ENCODE results near the gene CPA1.

GRCh38 chr7:130409067-130409711 lies 28.9 kb downstream of the CPA1 start:
- no peak for TF ChIP-seq CTCF (IDR thresholded peaks at IDR 0.05)
- TF ChIP-seq, protein P1, sequence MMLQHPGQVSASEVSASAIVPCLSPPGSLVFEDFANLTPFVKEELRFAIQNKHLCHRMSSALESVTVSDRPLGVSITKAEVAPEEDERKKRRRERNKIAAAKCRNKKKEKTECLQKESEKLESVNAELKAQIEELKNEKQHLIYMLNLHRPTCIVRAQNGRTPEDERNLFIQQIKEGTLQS (CRISPR knock-in tag; conservative IDR thresholded peaks at IDR 0.05), result no peak
- no peak for TF ChIP-seq NR3C1 (CRISPR knock-in tag; conservative IDR thresholded peaks at IDR 0.05; ENCODE audit: low read depth)
- TF ChIP-seq, protein P2, sequence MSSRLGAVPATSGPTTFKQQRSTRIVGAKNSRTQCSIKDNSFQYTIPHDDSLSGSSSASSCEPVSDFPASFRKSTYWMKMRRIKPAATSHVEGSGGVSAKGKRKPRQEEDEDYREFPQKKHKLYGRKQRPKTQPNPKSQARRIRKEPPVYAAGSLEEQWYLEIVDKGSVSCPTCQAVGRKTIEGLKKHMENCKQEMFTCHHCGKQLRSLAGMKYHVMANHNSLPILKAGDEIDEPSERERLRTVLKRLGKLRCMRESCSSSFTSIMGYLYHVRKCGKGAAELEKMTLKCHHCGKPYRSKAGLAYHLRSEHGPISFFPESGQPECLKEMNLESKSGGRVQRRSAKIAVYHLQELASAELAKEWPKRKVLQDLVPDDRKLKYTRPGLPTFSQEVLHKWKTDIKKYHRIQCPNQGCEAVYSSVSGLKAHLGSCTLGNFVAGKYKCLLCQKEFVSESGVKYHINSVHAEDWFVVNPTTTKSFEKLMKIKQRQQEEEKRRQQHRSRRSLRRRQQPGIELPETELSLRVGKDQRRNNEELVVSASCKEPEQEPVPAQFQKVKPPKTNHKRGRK (CRISPR knock-in tag; IDR thresholded peaks at IDR 0.05; ENCODE audit: borderline replicate concordance), result no peak
- no peak for TF ChIP-seq USF2 (CRISPR knock-in tag; IDR thresholded peaks at IDR 0.05)
- no peak for TF ChIP-seq ZNF138 (CRISPR knock-in tag; conservative IDR thresholded peaks at IDR 0.05)
- no peak for TF ChIP-seq JUN (CRISPR knock-in tag; IDR thresholded peaks at IDR 0.05)
- no peak for TF ChIP-seq MLX (CRISPR knock-in tag; IDR thresholded peaks at IDR 0.05)
- no peak for TF ChIP-seq MAX (CRISPR knock-in tag; IDR thresholded peaks at IDR 0.05)
- no peak for TF ChIP-seq NFE2L1 (CRISPR knock-in tag; IDR thresholded peaks at IDR 0.05)
- TF ChIP-seq ESRRA (CRISPR knock-in tag; IDR thresholded peaks at IDR 0.05; ENCODE audit: borderline replicate concordance), result no peak
- TF ChIP-seq, protein P3, sequence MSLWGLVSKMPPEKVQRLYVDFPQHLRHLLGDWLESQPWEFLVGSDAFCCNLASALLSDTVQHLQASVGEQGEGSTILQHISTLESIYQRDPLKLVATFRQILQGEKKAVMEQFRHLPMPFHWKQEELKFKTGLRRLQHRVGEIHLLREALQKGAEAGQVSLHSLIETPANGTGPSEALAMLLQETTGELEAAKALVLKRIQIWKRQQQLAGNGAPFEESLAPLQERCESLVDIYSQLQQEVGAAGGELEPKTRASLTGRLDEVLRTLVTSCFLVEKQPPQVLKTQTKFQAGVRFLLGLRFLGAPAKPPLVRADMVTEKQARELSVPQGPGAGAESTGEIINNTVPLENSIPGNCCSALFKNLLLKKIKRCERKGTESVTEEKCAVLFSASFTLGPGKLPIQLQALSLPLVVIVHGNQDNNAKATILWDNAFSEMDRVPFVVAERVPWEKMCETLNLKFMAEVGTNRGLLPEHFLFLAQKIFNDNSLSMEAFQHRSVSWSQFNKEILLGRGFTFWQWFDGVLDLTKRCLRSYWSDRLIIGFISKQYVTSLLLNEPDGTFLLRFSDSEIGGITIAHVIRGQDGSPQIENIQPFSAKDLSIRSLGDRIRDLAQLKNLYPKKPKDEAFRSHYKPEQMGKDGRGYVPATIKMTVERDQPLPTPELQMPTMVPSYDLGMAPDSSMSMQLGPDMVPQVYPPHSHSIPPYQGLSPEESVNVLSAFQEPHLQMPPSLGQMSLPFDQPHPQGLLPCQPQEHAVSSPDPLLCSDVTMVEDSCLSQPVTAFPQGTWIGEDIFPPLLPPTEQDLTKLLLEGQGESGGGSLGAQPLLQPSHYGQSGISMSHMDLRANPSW (CRISPR knock-in tag; conservative IDR thresholded peaks at IDR 0.05; ENCODE audit: low read depth), result no peak
- TF ChIP-seq GTF2I (CRISPR knock-in tag; conservative IDR thresholded peaks at IDR 0.05), result no peak
- TF ChIP-seq HMGA2 (CRISPR knock-in tag; IDR thresholded peaks at IDR 0.05), result no peak

All from WTC11 (cell line).